HG02678 (cell line): ENCODE data around the gene TOMM20.
"Not testable (repeated sequence)": the region's sequence is repeated elsewhere in the genome, so short reads cannot be mapped to it uniquely, and the experiment has no call there.

Experiments used
- ATAC-seq: cut with Tn5 transposase; IDR thresholded peaks from one replicate; pipeline ENCODE4 v1.9.1; 2021; ENCODE audit warnings: mild to moderate bottlenecking, moderate library complexity; ENCODE audit not compliant: unreplicated experiment

Gene TOMM20

DNA sequence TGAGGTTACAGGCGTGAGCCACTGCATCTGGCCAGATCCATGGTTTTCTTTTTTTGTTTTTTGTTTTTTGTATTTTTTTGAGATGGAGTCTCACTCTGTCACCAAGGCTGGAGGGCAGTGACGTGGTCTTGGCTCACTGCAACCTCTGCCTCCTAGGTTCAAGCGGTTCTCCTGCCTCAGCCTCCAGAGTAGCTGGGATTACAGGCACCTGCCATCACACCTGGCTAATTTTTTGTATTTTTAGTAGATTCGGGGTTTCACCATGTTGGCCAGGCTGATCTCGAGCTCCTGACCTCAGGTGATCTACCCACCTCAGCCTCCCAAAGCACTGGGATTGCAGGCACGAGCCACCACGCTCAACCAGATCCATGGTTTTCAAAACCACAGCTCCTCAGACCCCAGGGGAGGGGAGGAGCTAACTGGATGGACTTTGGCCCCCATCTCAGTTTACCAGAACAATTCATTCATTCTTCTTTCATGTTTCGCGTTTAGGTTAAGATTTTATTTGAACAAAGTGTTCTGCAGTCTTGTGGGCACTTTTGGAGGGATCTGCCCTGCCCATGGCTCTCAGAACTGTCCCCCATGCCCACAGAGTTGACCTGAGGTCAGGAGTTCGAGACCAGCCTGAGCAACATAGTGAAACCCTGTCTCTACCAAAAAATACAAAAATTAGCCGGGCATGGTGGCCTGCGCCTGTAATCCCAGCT is 43.1 kb downstream of the TOMM20 start:
- not testable (repeated sequence) for ATAC-seq

- ATAC-seq = not testable (repeated sequence)
Measured at GRCh38 chr1:235080788-235081187, 47.8 kb downstream of the TOMM20 start.

- not testable (repeated sequence) for ATAC-seq
Measured at GRCh38 chr1:235080297-235080657, 48.4 kb downstream of the TOMM20 start.

- no peak for ATAC-seq
Measured at GRCh38 chr1:235079443-235080296, 49.0 kb downstream of the TOMM20 start.

- no peak for ATAC-seq
Measured at GRCh38 chr1:235078480-235079381, 49.9 kb downstream of the TOMM20 start.

GRCh38 chr1:235077571-235078479 is 50.8 kb downstream of the TOMM20 start:
- peak; percentile 38 for ATAC-seq

DNA sequence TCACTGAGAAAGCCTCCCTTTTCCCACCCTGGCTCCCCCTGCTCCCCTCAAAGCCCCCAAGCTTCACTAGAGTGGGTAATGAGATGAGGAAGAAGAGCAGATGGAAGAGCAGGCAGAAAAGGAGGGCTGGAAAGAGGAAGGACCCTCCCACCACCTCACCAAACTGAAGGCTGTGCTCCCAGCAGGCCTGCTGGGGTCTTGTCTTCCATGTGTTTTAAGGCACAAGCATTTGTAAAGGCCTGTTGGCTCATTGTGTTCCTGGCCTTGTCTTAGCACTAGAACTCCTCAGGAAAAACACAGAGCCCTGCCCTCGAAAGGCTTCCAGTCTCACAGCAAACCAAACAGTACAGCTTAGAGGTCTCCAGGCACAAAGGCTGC is 51.5 kb downstream of the TOMM20 start:
- no peak for ATAC-seq

- ATAC-seq = no peak
Measured at GRCh38 chr1:235076504-235077162, 52.0 kb downstream of the TOMM20 start.

GRCh38 chr1:235075777-235076308 is 52.8 kb downstream of the TOMM20 start:
- no peak for ATAC-seq

DNA sequence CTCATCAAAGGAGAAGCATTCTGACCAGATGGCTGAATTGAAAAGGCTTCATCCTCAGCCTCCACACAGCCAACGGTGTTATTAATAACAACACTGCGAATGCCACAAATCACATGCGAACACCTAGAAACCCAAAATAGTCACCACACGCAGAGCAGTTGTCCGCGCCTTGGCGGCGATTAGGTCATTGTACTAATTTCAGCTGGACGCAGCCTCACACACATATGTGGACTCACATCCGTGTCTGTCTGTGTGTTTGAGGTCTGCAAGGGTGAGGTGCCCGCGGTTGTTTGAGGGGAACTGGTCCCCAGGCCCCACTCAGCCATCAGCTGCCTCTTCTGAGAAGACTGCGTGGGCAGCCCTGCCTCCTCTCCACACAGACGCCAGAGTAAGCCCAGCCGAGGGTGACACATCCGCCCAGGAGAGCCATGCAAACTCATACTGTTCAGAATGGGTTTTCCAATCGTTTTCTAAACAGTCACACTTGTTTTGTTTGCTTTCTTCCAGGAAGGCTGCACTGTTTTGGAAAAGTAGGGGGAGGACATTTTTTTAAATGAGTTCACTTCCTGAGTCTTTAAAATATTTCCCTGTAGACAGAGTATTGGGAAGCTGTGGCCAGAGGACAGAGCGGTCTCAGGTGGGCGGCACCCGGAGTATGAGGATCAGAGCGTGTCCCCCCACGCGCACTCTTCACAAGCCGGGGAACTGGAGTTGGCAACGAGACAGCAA is 53.4 kb downstream of the TOMM20 start:
- ATAC-seq = peak; percentile 59

DNA sequence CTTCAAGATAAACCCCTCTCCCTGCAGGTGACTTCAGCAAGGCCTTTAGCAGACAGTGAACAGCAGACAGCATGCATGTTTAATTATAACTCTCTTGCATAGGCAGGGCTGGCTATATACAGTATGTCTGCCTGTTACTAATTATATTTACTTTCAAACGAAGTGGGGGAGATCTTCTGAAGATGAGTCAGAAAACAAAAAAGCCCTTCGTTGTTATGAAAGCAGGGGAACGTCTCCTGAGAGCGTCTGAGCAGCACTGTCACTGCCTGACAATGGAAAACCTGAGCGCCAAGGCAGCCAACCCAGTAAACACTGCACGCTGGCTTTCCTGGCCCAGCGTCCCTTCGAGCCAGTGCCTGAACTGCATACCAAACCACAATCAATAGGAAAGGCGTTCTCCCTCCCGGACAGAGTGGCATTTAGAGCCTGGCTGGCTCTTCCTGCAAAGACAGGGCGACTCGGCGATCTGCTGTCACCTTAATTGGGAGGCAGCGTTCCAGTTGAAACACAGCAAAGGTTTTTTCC is 54.1 kb downstream of the TOMM20 start:
- ATAC-seq = peak; percentile 44

DNA sequence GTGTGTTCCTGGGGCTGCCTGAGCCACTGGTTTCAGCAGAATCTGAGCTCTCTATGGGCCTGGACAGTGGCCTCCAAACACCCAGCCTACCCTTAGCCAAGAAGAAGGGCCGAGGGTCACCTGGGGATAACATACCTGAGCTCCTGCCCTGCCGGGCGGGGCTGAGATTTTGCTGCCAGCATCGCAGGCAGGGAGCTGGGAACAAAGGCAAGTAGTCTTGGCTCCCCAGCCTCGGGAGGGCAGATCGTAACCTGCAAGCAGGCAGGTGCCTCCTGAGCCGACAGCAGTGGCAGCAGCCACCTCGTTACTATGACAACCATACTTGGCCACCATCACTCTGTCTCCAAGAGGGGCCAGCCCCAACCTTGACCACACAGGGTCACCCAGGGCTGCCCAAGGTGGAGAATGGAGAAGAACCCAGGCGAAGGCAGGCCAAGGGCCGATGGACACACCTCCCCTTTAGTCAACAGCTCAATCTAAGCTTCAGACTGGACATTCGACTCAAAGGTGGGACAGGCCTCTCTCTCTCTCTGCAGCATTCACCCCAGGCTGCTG is 54.6 kb downstream of the TOMM20 start:
- ATAC-seq = peak; percentile 1

DNA sequence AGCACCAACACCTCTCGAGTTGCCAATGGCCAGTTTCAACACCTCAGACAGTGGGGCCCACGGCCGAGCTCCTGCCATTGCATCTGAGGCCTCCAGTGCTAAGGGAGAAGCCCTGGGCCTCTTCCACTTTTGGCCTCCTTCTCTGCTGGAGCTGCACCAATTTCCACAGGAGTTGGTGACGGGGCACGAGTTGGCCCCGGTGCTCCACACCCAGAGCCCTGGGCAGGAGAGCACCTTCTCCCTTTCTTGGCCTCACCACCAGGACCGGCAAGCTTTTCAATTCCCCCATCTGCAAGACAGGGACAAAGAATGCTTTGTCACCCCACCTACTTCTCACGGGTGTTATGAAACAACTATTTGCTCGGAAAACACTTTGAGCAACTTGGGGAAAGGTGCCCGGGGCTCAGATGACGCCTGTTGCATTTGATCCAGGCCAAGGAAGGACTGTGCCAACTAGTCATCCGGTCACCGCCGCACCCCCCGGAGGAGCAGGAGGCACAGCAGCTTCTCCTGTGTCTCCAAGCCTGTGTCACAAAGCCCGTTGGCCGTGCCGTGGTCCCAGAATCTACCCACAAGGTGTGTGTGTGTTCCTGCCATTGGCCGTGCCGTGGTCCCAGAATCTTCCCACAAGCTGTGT is 55.2 kb downstream of the TOMM20 start:
- ATAC-seq = no peak

DNA sequence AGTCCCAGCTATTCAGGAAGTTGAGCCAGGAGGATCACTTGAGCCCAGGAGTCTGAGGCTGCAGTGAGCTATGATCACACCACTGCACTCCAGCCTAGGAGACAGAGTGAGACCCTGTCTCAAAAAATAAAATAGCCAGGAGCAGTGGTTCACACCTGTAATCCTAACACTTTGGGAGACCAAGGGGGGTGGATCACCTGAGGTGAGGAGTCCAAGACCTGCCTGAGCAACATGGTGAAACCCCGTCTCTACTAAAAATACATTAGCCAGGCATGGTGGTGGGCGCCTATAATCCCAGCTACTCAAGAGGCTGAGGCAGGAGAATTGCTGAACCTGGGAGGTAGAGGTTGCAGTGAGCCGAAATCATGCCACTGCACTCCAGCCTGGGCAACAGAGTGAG is 56.1 kb downstream of the TOMM20 start:
- ATAC-seq = not testable (repeated sequence)

DNA sequence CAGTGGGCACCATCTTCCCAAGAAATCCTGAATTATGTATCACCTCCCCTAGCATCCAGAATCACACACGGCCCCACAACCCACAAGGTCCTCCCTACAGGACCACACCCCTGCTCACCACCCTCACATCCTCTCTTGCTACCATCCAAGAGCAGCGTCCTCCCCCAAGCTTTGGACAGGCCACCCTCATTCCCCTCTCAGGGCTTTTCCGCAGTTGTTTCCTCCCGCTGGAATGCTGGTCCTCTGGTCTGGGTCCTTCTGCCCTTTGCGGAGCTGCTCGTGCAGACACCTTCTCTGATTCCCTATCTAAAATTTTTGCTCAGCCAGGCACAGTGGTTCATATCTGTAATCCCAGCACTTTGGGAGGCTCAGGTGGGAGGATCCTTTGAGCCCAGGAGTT is 56.5 kb downstream of the TOMM20 start:
- ATAC-seq = no peak

DNA sequence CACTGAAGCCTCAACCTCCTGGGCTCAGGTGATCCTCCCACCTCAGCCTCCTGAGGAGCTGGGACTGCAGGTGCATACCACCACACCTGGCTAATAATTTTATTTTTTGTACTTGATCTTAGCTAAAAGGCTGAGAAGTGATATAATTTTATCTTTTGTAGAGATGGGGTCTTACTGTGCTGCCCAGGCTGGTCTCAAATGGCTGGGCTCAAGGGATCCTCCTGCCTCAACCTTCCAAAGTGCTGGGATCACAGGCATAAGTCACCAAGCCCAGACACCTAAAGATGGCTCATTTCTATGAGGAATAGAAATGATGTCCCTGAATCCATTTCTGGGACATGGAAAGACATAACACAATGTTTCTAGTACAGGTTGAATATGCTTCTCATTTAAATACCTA is 57.8 kb downstream of the TOMM20 start:
- no peak for ATAC-seq
